Activated CD8-positive, alpha-beta memory T cell treated with anti-CD3 and anti-CD28 coated beads for 1 hour (primary cell): ENCODE measurements around the gene DCTN3.

Experiments used
- DNase-seq, 2 donors: peaks; one replicate each; pipeline ENCODE4 v3.0.0-alpha.2; 2020; ENCODE audit warnings: low read depth in 1 of 2; ENCODE audit errors: extremely low read depth in 1 of 2

Gene DCTN3

GRCh38 chr9:34624475-34625185 lies 4.3 kb upstream of the DCTN3 start:
- DNase-seq = no peak

GRCh38 chr9:34623374-34624235 lies 3.3 kb upstream of the DCTN3 start:
- DNase-seq = no peak

DNA sequence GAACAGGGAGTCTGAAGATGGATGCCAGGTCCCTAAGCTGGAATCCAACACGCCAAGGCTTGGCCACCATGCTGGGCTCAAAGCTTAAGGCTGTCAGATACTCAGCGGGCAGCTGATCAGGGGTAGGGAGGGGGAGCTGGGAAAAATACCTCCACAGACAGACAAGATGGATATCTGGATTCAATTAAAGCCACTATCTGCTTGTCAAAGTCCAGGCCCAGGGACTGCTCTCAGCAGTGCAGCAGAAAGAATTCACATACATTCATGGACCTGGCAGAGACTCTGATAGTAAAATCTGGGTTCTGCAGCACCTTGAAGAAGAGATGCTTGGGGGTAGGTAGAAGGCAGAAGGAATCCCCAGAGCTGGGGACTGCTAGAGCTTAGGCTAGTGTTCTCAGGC lies 5.2 kb downstream of the DCTN3 start:
- DNase-seq = no peak

- DNase-seq = peak in 1 of 2 donors; percentile 47
Observed at GRCh38 chr9:34612788-34613390, 7.4 kb downstream of the DCTN3 start.

- peak; percentile 33 to 84 for DNase-seq
Observed at GRCh38 chr9:34611811-34612787, 8.2 kb downstream of the DCTN3 start, which contains the start of gene RPP25L. TSS of gene RPP25L (minus strand) at chr9:34612097. CDS start at chr9:34611296, 801 bp downstream.

- DNase-seq = no peak
Observed at GRCh38 chr9:34611251-34611810, 9.0 kb downstream of the DCTN3 start.

GRCh38 chr9:34610434-34611206 lies 9.7 kb downstream of the DCTN3 start:
- no peak for DNase-seq

DNA sequence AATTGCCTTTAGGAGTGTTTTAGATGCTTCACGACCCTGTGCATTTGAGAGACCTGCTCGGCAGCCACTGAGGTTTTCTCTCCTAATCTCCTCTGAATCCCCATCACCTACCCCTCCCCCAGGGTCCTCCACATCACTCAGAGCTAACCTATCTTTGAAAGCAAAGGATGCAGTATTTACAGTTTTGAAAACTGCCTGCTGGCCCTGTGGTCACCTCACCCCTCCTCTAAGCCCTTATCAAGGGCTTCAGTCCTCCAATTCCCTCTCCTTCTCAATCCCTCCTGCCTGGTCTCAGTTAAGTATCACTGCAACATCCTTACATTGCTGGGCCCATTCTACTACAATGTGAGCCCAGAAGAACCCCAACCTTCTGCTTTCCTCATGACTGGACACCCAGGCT lies 13.0 kb downstream of the DCTN3 start:
- DNase-seq = no peak

- no peak for DNase-seq
Observed at GRCh38 chr9:34606905-34607304, 13.4 kb downstream of the DCTN3 start.

- no peak for DNase-seq
Observed at GRCh38 chr9:34606190-34606589, 14.1 kb downstream of the DCTN3 start.

DNA sequence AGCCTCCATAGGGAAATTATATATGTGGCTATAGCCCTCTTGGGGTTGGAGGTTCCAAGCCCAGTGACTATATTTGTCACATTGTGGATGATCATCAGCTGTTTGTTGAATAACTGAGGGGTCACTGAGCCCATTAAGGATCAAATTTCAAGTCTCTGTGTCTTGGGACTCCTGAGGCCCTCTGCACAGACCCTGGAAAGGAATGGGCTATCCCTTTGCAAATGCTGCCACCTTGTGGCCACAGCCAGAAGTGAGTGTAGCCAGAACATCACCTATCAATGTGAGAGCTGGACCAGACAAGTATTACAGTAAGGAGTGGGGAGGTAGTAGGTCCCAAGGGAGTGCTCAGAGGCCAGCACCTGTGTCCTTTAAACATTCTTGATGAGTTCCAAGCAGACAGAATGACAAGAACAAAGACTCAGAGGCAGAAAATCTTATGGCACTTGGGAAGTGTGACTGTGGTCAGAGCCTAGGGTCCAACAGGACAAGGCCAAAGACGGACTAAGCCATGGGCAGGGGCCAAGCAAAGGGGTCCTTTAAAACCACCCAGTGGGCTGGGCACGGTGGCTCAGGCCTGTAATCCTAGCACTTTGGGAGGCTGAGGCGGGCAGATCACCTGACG lies 16.6 kb downstream of the DCTN3 start:
- DNase-seq = peak; percentile 48 to 71

DNA sequence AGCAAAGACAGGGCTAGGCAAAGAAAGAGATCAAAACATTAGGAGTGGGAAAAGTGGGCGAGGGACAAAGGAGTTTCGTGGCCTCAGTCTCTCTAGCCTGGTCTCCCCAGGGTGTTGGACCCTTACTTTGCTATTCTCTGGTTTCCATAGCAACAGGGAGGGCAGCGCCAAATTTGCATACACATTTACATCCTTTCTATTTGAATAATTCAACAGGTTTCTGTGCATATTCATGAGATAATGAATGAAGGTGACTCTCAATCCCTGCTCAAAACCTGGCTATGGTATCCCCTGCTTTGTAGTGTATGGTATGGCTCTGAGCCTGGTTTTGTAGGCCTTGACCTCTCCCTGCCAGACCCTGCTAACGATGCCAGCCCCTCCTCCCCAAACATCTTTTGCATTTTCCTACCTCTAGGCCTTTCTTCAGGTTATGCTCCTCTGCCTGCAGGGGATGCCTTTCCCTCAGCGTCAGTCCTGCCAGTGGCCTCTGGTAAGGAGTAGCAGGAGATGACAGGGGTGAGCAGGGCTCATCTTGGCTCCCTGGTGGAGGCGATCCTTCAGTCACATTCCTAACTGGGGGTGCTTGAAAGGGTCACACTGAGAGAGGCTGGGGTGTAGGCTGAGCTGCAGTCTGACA lies 18.2 kb downstream of the DCTN3 start:
- no peak for DNase-seq

GRCh38 chr9:34600908-34601307 lies 19.4 kb downstream of the DCTN3 start:
- DNase-seq = no peak

DNA sequence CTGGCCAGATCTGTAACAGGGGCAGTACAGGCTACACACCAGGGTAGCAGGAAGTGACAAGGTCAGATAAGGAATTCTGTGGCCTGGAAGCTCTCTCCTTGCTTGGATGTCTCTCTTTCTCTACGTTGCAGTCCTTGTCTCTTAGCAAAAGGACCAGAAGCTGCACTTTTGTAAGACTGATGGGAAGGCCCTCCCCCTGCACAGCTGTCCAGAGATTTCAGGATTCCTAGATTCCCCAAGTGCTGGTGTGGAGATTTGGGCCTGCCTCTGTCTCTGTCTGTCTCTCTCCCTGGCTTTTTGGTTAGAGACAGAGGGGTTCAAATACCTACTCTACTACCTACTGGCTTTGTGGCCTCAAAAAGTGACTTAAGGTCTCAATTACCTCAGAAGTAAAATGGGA lies 20.7 kb downstream of the DCTN3 start:
- DNase-seq = no peak

- DNase-seq = no peak
Observed at GRCh38 chr9:34594177-34594576, 26.1 kb downstream of the DCTN3 start.

GRCh38 chr9:34592895-34593601 lies 27.2 kb downstream of the DCTN3 start:
- no peak for DNase-seq

- no peak for DNase-seq
Observed at GRCh38 chr9:34591917-34592866, 28.1 kb downstream of the DCTN3 start.
